ENCODE data around the gene OR52N4.

- TF ChIP-seq ZNF274 (IDR thresholded peaks at IDR 0.05; ENCODE audit: low read depth, low read length) (no peak), YY1 (IDR thresholded peaks at IDR 0.05; ENCODE audit: insufficient read depth, insufficient read length) (no peak), SUZ12 (IDR thresholded peaks at IDR 0.05; ENCODE audit: extremely low read depth, insufficient read depth, insufficient read length) (no peak)
Measured at GRCh38 chr11:5746614-5747013, 7.4 kb upstream of the OR52N4 start.

Data from NT2/D1 (cell line).